HPDE6-E6E7 (cell line): ENCODE data around the gene YARS1.

Source experiments
- DNase-seq: peaks from one replicate; pipeline ENCODE4 v3.0.0; 2011; ENCODE audit warnings: missing footprints; ENCODE audit errors: extremely low spot score

The YARS1 gene

GRCh38 chr1:32780628-32781234 lies 36.4 kb downstream of the YARS1 start:
- no peak for DNase-seq

GRCh38 chr1:32780005-32780404 lies 37.2 kb downstream of the YARS1 start:
- DNase-seq: no peak

DNA sequence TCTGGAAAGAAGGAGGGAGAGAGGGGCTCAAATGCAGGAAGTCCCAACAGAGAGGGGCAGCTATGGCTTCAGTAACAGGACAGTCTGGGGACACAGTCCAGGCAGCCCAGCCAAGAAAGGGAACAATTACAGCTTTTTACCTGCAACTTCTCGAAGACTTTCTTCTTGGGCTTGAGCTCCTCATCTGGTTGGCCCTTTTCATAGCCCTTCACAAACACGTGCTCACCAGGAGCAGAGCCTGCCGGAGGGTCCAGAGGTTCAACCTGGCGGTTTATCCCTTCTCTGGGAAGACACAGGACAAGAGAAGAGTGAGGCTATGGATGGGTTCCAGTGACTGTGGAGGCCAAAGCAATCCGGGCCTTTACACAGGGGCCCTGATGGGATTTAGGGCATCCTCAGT lies 37.9 kb downstream of the YARS1 start:
- no peak for DNase-seq

DNA sequence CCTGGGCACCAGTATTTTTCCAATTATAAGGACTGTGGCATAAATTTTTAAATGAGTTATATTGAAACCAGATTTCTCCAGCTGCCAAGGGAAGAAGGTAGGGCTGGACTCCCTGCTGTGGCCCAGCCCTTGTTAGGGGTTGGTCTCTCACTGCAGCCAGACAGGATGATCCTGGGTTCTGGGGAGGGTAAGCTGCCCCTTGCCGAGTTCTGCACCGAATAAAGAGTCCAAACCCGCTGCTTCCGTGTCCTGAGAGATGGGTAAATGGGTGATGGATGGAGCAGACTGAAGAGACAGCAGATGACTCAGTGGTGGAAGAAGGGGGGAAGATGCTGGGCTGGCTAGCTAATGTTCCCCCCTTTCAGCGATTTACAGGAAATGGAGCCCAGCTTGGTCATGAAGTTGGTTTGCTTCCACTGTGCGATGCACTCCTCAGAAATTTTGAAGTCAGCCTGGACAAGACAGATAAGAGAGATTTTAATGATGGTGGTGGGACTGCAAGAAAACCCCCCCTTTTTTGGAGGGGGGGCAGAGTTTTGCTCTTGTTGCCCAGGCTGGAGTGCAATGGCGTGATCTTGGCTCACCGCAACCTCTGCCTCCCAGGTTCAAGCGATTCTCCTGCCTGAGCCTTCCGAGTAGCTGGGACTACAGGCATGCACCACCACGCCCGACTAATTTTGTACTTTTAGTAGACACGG lies 41.4 kb downstream of the YARS1 start:
- no peak for DNase-seq

DNA sequence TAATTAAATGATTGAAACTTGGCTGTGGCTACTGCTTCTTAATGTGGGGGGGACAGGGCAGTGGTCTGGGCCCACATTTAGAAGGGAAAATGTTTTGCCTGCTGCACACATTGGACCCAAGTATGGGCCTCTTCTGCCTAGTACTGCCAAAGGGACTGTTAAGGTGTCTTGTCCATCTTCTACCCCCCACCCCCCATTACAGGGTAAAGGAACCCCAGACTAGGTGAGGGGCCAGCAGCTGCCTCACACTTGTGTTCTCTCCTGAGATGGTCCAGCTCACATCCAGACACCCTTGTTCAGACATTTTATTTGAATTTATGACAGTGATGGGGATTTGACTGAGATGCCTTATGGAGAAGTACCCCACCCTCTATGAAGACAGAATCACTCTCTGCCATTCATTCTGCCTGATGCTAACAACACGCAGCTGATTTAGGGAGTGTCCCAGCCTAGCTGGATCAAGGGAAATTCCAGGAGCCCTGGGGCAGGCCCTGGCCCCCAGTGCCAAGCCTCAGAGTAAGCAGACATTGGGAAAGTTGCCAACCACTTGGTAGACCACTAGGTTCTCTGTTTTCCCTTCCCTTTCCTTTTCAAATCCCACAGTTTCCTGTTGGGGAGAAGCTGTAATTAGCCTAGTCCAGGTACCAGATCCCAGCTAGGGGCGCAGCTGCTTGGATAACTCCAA lies 42.1 kb downstream of the YARS1 start:
- DNase-seq: no peak

DNA sequence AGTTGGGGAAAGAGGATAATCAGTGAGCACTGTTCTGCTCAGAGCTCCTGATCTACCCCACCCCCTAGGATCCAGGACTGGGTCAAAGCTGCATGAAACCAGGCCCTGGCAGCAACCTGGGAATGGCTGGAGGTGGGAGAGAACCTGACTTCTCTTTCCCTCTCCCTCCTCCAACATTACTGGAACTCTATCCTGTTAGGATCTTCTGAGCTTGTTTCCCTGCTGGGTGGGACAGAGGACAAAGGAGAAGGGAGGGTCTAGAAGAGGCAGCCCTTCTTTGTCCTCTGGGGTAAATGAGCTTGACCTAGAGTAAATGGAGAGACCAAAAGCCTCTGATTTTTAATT lies 42.7 kb downstream of the YARS1 start:
- DNase-seq: no peak

DNA sequence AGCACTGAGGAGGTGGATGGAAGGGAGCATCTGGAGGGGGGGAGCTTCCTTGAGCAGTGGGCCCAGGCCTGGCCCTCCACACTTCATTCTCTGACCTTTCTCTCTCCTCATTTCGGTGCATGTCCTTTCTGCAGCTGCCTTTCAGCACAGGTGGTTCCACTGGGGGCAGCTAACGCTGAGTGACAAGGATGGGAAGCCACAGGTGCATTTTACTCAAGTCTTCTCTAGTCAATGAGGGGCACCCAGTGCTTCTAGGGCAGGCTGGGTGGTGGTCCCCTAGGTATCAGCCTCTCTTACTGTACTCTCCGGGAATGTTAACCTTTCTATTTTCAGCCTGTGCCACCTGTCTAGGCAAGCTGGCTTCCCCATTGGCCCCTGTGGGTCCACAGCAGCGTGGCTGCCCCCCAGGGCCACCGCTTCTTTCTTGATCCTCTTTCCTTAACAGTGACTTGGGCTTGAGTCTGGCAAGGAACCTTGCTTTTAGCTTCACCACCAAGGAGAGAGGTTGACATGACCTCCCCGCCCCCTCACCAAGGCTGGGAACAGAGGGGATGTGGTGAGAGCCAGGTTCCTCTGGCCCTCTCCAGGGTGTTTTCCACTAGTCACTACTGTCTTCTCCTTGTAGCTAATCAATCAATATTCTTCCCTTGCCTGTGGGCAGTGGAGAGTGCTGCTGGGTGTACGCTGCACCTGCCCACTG lies 43.2 kb downstream of the YARS1 start:
- DNase-seq: no peak

GRCh38 chr1:32773018-32773763 lies 44.0 kb downstream of the YARS1 start:
- DNase-seq: peak; percentile 75

DNA sequence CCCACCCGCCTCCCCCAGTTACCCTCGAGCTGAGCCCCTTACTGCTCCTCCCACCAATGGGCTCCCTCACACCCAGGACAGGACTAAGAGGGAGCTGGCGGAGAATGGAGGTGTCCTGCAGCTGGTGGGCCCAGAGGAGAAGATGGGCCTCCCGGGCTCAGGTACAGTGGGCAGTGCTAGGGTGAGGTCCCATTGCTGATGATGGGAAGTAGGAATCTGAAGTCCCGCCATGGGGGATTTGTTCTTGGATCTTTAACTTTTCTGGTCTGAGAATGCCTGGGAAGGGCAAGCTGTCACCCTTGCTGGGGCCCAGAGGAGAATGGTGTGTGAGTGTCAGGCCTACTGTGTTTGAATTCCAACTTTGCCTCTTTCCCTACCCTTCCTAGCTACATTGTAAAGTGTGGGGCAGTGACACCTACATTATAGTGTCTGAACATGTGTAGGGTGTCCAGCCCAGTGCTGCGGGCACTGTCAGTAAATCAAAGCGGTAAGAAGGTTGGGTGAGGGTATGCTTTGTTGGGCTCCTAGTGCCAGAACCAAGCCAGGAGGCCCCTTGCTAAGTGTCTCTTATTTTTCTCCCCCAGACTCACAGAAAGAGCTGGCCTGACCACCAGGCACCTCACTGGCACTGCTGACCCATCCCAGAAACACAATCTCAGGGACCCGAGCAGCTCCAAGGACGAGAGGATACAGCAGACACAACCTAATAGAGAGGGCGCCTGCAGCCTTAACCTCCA lies 44.7 kb downstream of the YARS1 start:
- no peak for DNase-seq

- DNase-seq: no peak
Measured at GRCh38 chr1:32771561-32772280, 45.4 kb downstream of the YARS1 start.

GRCh38 chr1:32770741-32771548 lies 46.2 kb downstream of the YARS1 start:
- DNase-seq: no peak

DNA sequence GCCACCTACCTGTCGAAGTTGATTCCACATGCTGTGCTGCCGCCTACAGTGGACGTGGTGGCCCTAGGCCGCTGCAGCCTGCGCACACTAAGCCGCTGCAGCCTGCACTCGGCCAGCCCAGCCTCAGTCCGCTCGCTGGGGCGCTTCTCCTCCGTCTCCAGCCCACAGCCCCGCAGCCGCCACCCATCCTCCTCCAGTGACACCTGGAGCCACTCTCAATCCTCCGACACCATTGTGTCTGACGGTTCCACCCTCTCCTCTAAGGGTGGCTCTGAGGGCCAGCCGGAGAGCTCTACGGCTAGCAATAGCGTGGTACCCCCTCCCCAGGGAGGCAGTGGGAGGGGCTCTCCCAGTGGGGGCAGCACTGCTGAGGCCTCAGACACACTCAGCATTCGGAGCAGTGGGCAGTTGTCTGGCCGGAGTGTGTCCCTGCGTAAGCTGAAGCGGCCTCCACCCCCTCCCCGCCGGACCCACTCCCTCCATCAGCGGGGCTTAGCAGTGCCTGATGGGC lies 46.9 kb downstream of the YARS1 start:
- DNase-seq: no peak

- peak; percentile 43 for DNase-seq
Measured at GRCh38 chr1:32769524-32770220, 47.5 kb downstream of the YARS1 start.

DNA sequence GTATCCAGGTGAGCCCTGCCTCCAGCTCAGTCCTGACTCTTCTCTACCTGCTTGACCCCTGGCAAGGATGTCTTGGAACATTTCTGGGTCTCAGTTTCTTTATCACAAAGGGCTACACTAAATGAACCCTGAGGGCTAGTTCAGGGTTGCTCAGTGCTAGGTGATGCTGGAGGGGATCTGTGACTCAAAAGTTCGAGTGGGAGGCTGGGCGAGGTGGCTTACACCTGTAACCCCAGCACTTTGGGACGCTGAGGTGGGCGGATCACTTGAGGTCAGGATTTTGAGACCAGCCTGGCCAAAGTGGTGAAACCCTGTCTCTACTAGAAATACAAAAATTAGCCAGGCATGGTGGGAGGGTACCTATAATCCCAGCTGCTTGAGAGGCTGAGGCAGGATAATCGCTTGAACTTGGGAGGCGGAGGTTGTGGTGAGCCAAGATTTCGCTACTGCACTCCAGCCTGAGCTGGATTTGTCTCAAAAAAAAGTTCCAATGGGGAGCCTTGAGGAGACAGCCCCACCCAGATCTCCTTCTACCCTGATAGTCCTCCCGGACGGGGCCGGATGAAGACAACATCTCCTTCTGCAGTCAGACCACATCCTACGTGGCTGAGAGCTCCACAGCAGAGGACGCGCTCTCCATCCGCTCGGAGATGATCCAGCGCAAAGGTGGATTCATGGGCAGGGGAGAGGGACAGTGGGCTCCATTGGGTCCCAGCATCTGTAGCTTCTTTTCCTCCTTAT lies 48.9 kb downstream of the YARS1 start:
- no peak for DNase-seq

GRCh38 chr1:32767641-32768040 lies 49.5 kb downstream of the YARS1 start:
- DNase-seq: no peak

- DNase-seq: no peak
Measured at GRCh38 chr1:32767156-32767555, 50.0 kb downstream of the YARS1 start.

DNA sequence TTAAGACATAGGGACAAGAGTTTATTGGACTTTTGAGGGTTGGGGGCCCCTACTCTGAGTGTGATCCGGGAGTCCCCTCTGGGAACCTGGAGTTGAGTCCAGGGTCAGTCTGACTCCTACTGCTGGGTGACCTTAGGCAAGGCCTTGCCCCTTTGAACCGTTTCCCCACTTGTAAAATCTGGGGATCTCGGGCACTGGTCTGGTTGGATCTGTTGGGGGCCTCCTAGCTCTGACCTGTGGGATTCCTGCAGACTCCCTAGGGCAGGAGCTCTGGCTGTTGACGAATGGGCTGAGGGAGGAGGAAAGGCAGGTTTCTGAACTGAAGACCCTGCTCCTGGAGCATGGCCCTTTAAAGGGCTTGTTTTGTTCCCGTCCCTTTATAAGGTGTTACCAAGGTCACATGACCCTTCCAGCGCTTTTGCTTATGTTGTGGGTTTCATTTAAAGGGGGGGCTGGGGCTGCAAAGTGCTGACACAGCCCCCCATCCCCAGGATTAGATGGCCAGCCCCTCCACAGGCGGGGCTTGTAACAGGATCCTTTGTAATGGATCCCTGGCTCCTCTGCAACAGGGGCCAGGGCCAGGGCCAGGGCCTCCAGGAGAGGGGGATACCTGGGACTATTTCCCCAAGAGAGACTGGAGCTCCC lies 50.7 kb downstream of the YARS1 start:
- DNase-seq: no peak
